Heart left ventricle (tissue), 16 donors: ENCODE measurements around the gene TBC1D20. TPM values are rescaled to one million over a fixed set of nuclear protein-coding genes. Genes with fewer than 3 reads are reported as not detected.
"Not testable (repeated sequence)": the region's sequence is repeated elsewhere in the genome, so short reads cannot be mapped to it uniquely, and the experiment has no call there.

Experiments used
- ATAC-seq, 4 donors: fragments of 200-7000 bp; cut with Tn5 transposase; one replicate each; pipeline ENCODE4 v1.9.1; 2020 to 2022; ENCODE audit warnings: moderate library complexity in 4 of 4, mild to moderate bottlenecking in 3 of 4, moderate number of reproducible peaks in 1 of 4
- DNase-seq, 5 donors: peaks; one replicate each; pipeline ENCODE4 v3.0.0-alpha.2; 2020
- H3K27ac ChIP-seq, 12 donors: fragments of 200-600 bp; sonication (generic) in 4 of 12; one replicate each; pipeline versions ENCODE4 v1.5.0 to v1.8.0; 2016 to 2022; ENCODE audit warnings: mild to moderate bottlenecking in 2 of 12
- H3K27me3 ChIP-seq, 9 donors: fragments of 200-600 bp; sonication (generic) in 2 of 9; one replicate each; pipeline versions ENCODE4 v1.5.1 to v1.8.0; 2016 to 2022; ENCODE audit warnings: mild to moderate bottlenecking in 3 of 9
- H3K36me3 ChIP-seq, 9 donors: fragments of 200-600 bp; sonication (generic) in 2 of 9; one replicate each; pipeline versions ENCODE4 v1.5.0 to v1.8.0; 2018 to 2022; ENCODE audit warnings: mild to moderate bottlenecking in 2 of 9
- H3K4me1 ChIP-seq, 12 donors: fragments of 200-600 bp; sonication (generic) in 4 of 12; one replicate each; pipeline versions ENCODE4 v1.5.0 to v1.8.0; 2016 to 2022; ENCODE audit warnings: mild to moderate bottlenecking in 3 of 12
- H3K4me3 ChIP-seq, 12 donors: fragments of 200-600 bp; sonication (generic) in 4 of 12; one replicate each; pipeline versions ENCODE4 v1.5.0 to v1.8.0; 2017 to 2022; ENCODE audit warnings: mild to moderate bottlenecking in 9 of 12, moderate library complexity in 4 of 12
- H3K9me3 ChIP-seq, 12 donors: fragments of 200-600 bp; sonication (generic) in 4 of 12; one replicate each; pipeline versions ENCODE4 v1.5.0 to v1.8.0; 2016 to 2022; ENCODE audit warnings: mild to moderate bottlenecking in 1 of 12
- POLR2A ChIP-seq, 2 donors: fragments of 450-650 bp; IDR thresholded peaks; one replicate each; pipeline ENCODE4 v1.6.1; 2017; ENCODE audit warnings: antibody characterized with exemption in 2 of 2, mild to moderate bottlenecking in 2 of 2, moderate library complexity in 2 of 2
- WGBS, 4 donors: extraction: QIAGEN DNeasy Blood & Tissue Kit in 2 of 4; methylation state at CpG; one replicate each; pipeline versions ENCODE4 v1.1.5 to v1.1.7; 2013 to 2018; 5-methylcytosine and 5-hydroxymethylcytosine counted together
- intact Hi-C, 10 donors: fragments of 100-400 bp; cut with DNase I; formaldehyde crosslinking; loops; one replicate each; pipeline versions ENCODE4 v1.11.1 to v1.14.2; 2022
- long read RNA-seq, 3 donors: library from polyadenylated mRNA; unstranded; transcript quantifications; one replicate each; pipeline ENCODE4 v2.0.0, GENCODE V29; 2020 to 2021
- polyA plus RNA-seq, 2 donors: library from polyadenylated mRNA; stranded (reverse); fragments of 200-250 nt; gene quantifications; one replicate each; pipeline ENCODE4 v1.2.3, GENCODE V29; 2013
- total RNA-seq, 9 donors: library from RNA; depleted of rRNA in 2 of 9; stranded (reverse); fragments of >200 nt in 2 of 9; fragmentation: NEBNext Ultra II Directional in 3 of 9; extraction: Animal tissue kit (Norgen Biotek cat#: 25700) in 3 of 9; gene quantifications; one replicate each; pipeline versions ENCODE4 v1.1.0 to v1.2.4, GENCODE V29; 2016 to 2023
- TF ChIP-seq, protein P1 (sequence below), 12 donors: fragments of 200-600 bp; sonication (generic) in 4 of 12; IDR thresholded peaks; one replicate each; pipeline versions ENCODE4 v1.5.0 to v1.8.0; 2018 to 2022; ENCODE audit warnings: antibody characterized with exemption in 12 of 12, mild to moderate bottlenecking in 5 of 12
- donor health status: ischemic (EF 13 %, LVEDD 7.1; RV severe dilation, severe dysfunction).
- donor health status: healthy with polysubstance abuse.
- donor health status: DM: no; HTN: yes; CAD: no.
- donor health status: DM: no; HTN: no; CAD: no.
- donor health status: ischemic (EF 25% LVEDD 6.9; RV normal size, moderate dysfunction).
- donor health status: ischemic (EF 25% LVEDD 5.7; RV mildly dilated, moderate dysfunction).
- donor health status: healthy.
- donor health status: DM: yes; HTN: yes; CAD: no.
- donor health status: ischemic (EF 35%, LVEDD 5.7; RV mildly dilated, moderate dysfunction).
- donor health status: nonischemic (EF 11% LVEDD 7.7; RV severe dilation, severe dysfunction).
- donor health status: DM: yes; HTN: yes; CAD: no.
- donor health status: PGD.
- donor health status: ischemic (EF 29% LVEDD 5.4; RV normal size, mild dysfunction).
- donor health status: nonischemic (EF 23%, LVEDD 6.1; RV moderate dilation, normal function).

TBC1D20 gene
- total RNA-seq = 10 to 100 TPM; 19.0 to 38.9 (median 26.3) TPM
- 10 to 100 TPM in 1 of 2 donors, 1 to 10 TPM in 1; 9.3 to 25.5 TPM for polyA plus RNA-seq
- long read RNA-seq, donor 1, full-length matches to known transcripts = 5 of 20 reads
- long read RNA-seq, donor 1, partial matches to known transcripts = 12 of 20 reads
- long read RNA-seq, donor 1, other reads (novel, unspliced or antisense) = 3 of 20 reads
- long read RNA-seq, donor 2, full-length matches to known transcripts = 4 of 14 reads
- long read RNA-seq, donor 2, partial matches to known transcripts = 1 of 14 reads
- long read RNA-seq, donor 2, other reads (novel, unspliced or antisense) = 9 of 14 reads
- long read RNA-seq, donor 3, full-length matches to known transcripts = 15 of 34 reads
- long read RNA-seq, donor 3, partial matches to known transcripts = 11 of 34 reads
- long read RNA-seq, donor 3, other reads (novel, unspliced or antisense) = 8 of 34 reads

- intact Hi-C loops = loop anchor here in 4 of 10 donors (2.0 to 5.0 kb wide), 3 partner anchors 55 to 114 kb away; partner anchors contain the start of gene RBCK1 (in 3 of the 4)
- Histone ChIP-seq H3K4me1 (peaks cover 10 to 48% (median 37%) of the 10 kb centered on the region in 12 donors), H3K27ac (peak within 1 kb of the TSS; percentile 81 to 98 (median 92)), H3K9me3 (no peaks in the 10 kb centered on the region), H3K36me3 (no peaks in the 10 kb centered on the region), H3K4me3 (peak within 1 kb of the TSS; percentile 43 to 95 (median 86)), H3K27me3 (no peaks in the 10 kb centered on the region)
- WGBS, 4 donors = 1% methylated on average over 24 to 80 of the region's 80 CpGs
- peak; percentile 12 to 84 for TF ChIP-seq POLR2A (IDR thresholded peaks at IDR 0.05)
- TF ChIP-seq, protein P1, sequence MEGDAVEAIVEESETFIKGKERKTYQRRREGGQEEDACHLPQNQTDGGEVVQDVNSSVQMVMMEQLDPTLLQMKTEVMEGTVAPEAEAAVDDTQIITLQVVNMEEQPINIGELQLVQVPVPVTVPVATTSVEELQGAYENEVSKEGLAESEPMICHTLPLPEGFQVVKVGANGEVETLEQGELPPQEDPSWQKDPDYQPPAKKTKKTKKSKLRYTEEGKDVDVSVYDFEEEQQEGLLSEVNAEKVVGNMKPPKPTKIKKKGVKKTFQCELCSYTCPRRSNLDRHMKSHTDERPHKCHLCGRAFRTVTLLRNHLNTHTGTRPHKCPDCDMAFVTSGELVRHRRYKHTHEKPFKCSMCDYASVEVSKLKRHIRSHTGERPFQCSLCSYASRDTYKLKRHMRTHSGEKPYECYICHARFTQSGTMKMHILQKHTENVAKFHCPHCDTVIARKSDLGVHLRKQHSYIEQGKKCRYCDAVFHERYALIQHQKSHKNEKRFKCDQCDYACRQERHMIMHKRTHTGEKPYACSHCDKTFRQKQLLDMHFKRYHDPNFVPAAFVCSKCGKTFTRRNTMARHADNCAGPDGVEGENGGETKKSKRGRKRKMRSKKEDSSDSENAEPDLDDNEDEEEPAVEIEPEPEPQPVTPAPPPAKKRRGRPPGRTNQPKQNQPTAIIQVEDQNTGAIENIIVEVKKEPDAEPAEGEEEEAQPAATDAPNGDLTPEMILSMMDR (IDR thresholded peaks at IDR 0.05) = peak in 4 of 12 donors; percentile 24 to 41 (median 32)
- ATAC-seq (peak; percentile 96 to 98 (median 98)), DNase-seq (peak; percentile 86 to 91 (median 90))
Observed at GRCh38 chr20:462199-462991, at the start of gene TBC1D20. TSS of gene TBC1D20 (minus strand) at chr20:462533. CDS start at chr20:462405, 128 bp downstream.

DNA sequence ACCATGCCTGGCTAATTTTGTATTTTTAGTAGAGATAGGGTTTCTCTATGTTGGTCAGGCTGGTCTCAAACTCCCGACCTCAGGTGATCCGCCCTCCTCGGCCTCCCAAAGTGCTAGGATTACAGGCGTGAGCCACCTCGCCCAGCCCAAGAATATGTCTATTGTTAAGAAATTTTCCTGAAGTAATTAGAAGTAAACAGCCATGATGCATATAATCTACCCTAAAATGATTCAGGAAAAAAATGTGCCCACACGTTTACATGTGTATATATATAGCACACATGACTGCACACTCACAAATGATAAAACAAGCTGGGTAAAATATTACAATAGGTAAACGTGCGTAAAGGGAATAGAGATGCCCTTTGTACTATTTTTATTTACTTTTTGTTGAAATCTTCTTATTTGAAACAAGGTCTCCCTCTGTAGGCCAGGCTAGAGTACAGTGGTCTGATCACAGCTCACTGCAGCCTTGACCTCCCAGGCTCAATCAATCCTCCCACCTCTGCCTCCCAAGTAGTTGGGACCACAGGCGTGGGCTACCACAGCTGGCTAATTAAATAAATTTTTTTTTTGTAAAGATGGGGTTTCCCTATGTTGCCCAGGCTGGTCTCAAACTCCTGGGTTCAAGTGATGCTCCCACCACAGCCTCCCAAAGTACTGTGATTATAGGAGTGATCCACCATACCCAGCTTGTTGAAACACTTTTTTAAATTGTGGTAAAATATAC, 48.2 kb upstream of the TBC1D20 start:
- H3K27me3 ChIP-seq, H3K4me3 ChIP-seq, H3K27ac ChIP-seq, DNase-seq, H3K9me3 ChIP-seq, ATAC-seq: not testable (repeated sequence)
- H3K4me1 ChIP-seq = peaks cover 0 to 72% (median 34%) of the 10 kb centered on the region in 12 donors
- WGBS, 4 donors = 83 to 85% (median 84%) methylated on average over 9 of the region's 9 CpGs
- intact Hi-C loops = loop anchor here in 1 of 10 donors (2.0 kb wide), 1 partner anchor 44 kb away; no protein-coding TSS in a partner anchor
- H3K36me3 ChIP-seq = peaks cover 0 to 39% (median 24%) of the 10 kb centered on the region in 9 donors

GRCh38 chr20:508364-508787, 46.0 kb upstream of the TBC1D20 start:
- H3K4me3 ChIP-seq, H3K27me3 ChIP-seq, H3K27ac ChIP-seq, H3K9me3 ChIP-seq, intact Hi-C loops, DNase-seq: not testable (repeated sequence)
- Histone ChIP-seq H3K36me3 (peaks cover 0 to 54% (median 46%) of the 10 kb centered on the region in 9 donors), H3K4me1 (peaks cover 0 to 55% (median 31%) of the 10 kb centered on the region in 12 donors)
- ATAC-seq = peak; percentile 45 to 75 (median 74)
- WGBS, 4 donors = 21 to 34% (median 29%) methylated on average over 6 of the region's 6 CpGs

- ATAC-seq = no peak
- WGBS, 4 donors = 84 to 92% (median 88%) methylated on average over 7 of the region's 7 CpGs
- H3K4me1 ChIP-seq = peaks cover 0 to 50% (median 28%) of the 10 kb centered on the region in 12 donors
- no peaks in the 10 kb centered on the region for H3K27me3 ChIP-seq
- H3K9me3 ChIP-seq = no peaks in the 10 kb centered on the region
- H3K4me3 ChIP-seq = no peak overlapping the region
- no peak for DNase-seq
- H3K36me3 ChIP-seq = peaks cover 0 to 59% (median 51%) of the 10 kb centered on the region in 9 donors
- intact Hi-C loops = no loop called here
- TF ChIP-seq, protein P1 (IDR thresholded peaks at IDR 0.05) = no peak
- no peak for TF ChIP-seq POLR2A (IDR thresholded peaks at IDR 0.05)
- H3K27ac ChIP-seq = no peak overlapping the region
Observed at GRCh38 chr20:507761-508332, 45.5 kb upstream of the TBC1D20 start.
